HG03439 (cell line): ENCODE measurements around the gene OGT.
"Not testable (repeated sequence)": the region's sequence is repeated elsewhere in the genome, so short reads cannot be mapped to it uniquely, and the experiment has no call there.

Experiments
- ATAC-seq: cut with Tn5 transposase; IDR thresholded peaks from one replicate; pipeline ENCODE4 v1.9.1; 2021; ENCODE audit warnings: mild to moderate bottlenecking, moderate library complexity; ENCODE audit not compliant: unreplicated experiment

The OGT gene

GRCh38 chrX:71579990-71580380 is 47.1 kb downstream of the OGT start:
- no peak for ATAC-seq

DNA sequence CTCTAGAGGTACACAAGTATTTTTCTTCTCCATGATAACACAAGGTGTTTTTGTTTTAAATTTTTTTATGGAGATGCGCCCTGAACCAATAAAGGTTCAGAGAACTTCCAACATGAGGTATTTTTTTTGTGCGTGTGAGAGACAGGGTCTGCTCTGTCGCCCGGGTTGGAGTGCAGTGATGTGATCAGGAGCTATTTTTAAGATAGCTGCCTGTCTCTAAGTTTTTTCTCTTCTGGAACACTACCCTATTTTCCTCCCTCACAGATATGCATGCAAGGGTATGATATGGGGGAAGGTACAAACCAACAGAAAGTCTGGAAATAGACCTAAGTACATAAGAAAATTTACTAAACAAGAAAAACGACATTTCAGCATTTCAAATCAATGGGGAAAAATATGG is 48.3 kb downstream of the OGT start:
- ATAC-seq, result no peak

GRCh38 chrX:71586929-71587328 is 54.0 kb downstream of the OGT start:
- ATAC-seq, result no peak

- ATAC-seq, result not testable (repeated sequence)
Measured at GRCh38 chrX:71593210-71593609, 60.3 kb downstream of the OGT start.

DNA sequence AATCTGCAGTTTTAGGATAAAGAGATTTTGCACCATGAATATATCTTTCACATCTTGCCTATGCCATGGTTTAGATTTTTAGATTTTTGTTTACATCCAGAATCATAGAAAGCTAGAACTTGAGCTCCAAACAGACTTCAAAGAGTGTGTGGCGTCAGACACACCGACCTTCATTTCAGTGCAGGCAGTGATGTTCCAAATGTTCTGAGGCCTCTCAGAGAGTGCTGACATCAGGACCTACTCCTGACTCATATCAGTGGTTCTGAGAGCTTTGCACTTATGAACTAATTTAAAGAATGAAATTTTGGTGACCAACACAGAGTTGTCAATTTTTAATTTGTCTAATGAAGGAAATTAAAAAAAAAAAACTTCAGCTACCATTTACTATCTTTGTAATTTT is 67.1 kb downstream of the OGT start:
- no peak for ATAC-seq

- ATAC-seq, result no peak
Measured at GRCh38 chrX:71603618-71604017, 70.7 kb downstream of the OGT start.

- no peak for ATAC-seq
Measured at GRCh38 chrX:71604141-71604540, 71.2 kb downstream of the OGT start.

DNA sequence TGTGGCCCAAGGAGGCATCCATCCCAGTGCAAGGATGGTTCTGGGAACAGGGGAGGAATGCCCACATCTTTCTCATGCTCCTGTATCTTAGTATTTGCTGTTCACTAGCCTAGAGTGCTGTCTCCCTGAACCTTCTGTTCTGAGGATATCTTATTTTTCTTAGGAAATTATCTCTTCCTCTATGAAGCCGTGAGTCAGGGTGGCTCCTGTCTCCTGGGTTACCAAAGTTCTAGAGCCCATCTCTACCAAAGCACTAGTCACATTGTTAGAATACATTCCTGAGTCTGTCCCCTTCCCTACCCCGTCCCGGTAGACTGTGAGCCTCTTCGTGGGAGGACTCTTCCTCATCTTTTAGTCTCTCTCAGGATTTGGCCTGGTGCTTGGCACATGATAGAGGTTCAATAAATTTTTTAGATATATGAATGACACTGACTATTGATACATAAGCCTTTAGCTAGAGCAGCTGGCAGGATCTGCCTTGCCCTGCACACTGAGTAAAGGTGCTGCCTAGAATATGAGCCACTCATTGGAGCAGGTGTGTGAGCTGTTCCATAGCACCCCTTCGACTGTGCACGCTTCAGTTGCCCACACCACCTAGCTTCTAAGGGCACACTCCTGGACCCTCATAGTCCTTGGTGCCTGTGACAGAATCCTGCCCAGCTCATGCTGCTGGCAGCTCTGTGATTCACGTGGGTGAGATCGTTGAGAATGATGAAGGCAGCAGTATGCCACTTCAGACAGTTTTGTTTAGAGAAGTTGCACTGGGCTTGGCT is 72.1 kb downstream of the OGT start:
- ATAC-seq, result no peak

DNA sequence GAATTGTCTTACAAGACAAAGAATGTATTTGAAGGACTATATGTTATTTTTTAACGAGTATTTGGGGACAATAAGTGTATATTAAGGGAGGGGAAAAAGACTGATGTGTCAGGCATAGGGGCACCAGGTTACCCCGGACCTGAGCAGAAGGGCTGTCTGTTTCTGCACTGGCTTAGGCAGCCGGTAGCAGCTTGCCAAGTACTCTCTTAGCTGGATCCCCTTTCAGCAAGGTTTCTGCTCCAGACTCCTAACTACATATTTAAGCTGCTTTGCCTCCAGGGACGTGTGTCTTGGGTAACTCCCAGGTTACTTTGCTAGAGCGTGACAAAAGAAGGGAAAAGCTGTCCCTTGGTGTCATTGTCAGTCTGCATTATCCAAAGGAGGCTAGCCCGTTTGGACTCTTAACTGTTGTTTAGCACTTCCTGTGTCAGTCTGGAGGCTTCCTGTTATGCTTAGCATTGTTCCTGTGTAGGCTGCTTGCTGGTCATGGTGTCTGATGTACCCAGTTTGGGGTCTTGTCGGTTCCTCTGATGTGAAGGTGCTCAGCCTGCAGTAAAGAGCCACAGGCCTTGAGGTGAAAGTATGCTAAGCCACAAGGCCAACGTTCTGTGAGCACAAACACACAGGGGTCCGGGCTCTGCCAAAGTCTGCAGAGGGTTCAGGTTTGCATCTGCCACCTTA is 73.8 kb downstream of the OGT start:
- ATAC-seq, result no peak

DNA sequence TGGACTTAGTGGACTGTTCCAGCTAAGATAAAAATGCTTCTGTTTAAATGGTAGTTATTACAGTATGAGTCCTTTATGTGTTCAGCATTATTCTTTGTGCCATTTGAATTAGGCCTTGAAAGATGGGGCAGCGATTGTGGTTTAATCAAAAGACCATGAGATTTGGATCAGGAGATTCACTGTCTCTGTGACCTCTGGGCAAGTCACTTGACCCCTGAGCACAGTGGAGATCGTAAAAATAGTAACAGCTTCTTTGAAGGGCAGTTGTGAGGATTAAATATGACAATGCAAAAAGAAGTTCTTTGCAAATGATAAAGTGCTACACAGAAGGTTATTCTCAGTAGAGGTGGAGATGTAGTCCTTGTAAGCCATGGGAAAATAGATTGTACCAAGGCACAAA is 74.6 kb downstream of the OGT start:
- no peak for ATAC-seq

GRCh38 chrX:71609095-71609750 is 76.3 kb downstream of the OGT start:
- no peak for ATAC-seq

- ATAC-seq, result not testable (repeated sequence)
Measured at GRCh38 chrX:71611736-71612135, 78.8 kb downstream of the OGT start.

DNA sequence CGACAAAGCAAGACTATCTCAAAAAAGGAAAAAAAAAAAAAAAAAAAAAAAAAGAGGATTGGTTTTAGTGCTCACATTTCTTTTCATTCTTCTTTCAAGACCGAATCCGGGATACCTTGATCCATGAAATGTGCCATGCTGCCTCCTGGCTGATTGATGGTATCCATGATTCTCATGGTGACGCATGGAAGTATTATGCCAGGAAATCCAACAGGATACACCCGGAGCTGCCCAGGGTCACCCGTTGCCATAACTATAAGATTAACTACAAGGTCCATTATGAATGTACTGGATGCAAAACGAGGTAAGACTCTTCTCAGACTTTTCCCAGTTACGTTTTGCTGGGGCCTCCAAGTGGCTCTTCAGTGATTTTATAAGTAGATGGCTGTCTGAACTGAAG is 79.4 kb downstream of the OGT start:
- no peak for ATAC-seq

GRCh38 chrX:71615056-71615455 is 82.2 kb downstream of the OGT start:
- ATAC-seq, result no peak

DNA sequence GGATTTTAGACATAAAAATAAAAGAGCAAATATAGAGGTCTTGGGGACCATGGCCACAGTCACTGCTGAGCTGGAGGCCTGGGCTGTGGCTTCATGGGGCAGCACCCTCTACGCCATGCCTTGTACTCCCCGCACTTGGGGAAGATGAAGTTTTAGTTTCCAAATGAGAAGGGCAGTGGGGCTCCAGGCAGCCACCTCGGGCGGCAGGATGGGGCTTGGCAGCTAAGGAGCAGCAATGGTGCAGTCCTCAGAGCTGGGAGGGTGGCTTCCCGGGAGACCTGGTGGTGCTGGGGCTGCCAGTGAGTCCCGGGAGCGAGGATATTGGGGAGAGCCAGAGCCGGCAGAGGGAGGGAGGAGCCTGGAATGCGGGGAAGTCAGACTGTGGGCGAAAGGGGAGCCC is 83.0 kb downstream of the OGT start:
- no peak for ATAC-seq

GRCh38 chrX:71616672-71617529 is 84.0 kb downstream of the OGT start:
- ATAC-seq, result no peak

DNA sequence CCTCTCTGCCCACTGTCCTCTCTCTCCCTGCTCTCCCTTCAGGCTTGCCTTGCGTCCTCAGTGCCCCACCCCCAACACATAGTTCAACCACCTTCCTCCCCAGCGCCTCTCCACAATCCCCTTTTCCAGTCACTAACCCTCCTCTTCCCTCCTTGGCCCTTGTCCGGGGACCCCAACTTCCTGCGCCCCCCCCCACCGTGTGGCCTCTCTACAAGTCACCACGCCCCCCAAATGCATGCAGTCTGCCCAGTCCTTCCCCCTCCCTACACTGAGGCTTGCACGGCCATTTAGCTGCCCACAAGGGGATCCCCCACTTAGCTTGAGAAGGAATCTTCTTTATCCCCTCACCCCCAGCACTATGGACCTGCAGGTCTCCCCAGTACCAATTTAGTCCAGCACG is 84.8 kb downstream of the OGT start:
- ATAC-seq, result no peak

GRCh38 chrX:71618303-71618721 is 85.4 kb downstream of the OGT start, which contains the start of gene CXCR3:
Gene CXCR3 (minus strand): TSS chrX:71618511. CDS start chrX:71618449, 62 bp downstream.
- peak; percentile 45 for ATAC-seq

DNA sequence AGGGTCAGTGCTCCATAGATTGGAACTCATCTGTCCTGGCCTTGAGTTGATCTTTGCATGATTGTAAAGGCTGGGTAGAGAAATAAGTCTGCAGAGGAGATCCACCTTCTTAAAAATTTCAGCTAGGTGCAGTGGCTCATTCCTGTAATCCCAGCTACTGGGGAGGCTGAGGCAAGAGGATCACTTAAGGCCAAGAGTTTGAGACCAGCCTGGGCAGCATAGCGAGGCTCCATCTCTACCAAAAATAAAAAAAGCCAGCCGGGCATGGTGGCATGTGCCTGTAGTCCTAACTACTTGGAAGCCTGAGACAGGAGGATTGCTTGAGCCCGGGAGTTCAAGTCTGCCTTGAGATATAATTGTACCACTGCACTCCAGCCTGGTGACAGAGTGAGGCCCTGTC is 85.9 kb downstream of the OGT start:
- no peak for ATAC-seq

DNA sequence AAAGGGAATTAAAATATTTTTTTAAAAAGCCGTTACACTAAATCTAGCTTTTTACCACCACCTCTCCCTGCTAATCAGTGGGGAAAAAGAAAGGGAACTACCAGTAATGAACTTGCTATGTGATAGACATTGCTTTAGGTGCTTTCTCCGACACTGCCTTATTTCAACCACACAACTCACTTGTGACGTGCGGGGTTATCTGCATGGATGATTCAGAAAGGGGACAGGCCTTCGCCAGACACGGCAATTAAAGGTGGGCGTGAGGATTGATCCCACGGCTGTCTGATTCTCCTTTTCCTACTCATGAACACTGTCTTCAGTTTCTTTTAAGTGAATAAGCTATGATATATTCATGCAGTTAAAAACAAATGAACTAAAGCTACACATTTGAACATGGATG is 86.3 kb downstream of the OGT start:
- ATAC-seq, result no peak

DNA sequence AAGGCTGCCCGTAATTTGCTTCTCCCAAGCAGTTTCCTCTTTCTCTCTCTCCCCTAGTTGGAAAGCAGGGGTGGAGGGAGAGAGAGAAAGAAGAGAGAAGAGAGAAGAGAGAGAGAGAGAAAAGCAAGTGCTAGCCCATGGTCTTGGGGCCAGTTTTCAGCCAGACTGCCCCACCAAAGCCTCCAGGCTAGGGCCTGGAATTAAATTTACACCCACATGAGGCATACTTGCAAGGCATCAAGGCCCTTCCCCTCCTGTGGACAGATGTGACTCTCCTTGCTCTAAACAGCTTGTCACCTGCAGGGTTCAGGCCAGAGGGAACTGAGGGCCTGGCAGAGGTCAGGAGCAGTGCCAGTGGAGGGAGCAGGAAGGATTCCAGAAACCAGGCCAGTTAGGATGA is 87.1 kb downstream of the OGT start:
- no peak for ATAC-seq
